Measurements from ENCODE around the gene LRFN3.

LRFN3 gene

DNA sequence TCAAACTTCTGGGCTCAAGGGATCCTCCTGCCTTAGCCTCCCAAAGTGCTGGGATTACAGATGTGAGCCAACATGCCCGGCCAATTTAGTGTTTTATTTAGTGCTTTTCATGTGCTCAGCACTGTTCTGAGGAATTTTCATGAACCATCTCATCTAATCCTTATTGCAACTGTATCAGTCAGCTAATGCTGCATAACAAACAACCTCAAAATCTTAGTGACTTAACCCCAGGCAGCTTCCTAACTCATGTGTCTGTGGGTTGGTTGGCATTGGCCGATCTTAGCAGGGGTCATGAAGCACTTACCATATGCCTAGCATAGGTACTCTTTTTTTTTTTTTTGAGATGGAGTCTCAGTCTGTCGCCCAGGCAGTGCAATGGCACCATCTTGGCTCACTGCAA lies 52.6 kb downstream of the LRFN3 start:
- Histone ChIP-seq H3K4me2 (ENCODE audit: low read depth, low read length, poor library complexity, severe bottlenecking) (no peak overlapping the region), H3K4me1 (ENCODE audit: insufficient read depth, low read length, poor library complexity, severe bottlenecking) (no peaks in the 10 kb centered on the region), H3K36me3 (ENCODE audit: insufficient read depth, low read length) (no peaks in the 10 kb centered on the region), H2AFZ (ENCODE audit: low read length) (no peak overlapping the region), H3K9me3 (ENCODE audit: insufficient read depth, low read depth, low read length) (no peaks in the 10 kb centered on the region), H3K79me2 (ENCODE audit: insufficient read depth, low read length) (no peaks in the 10 kb centered on the region), H3K4me3 (ENCODE audit: low read length, poor library complexity, severe bottlenecking) (no peak overlapping the region), H3K9ac (ENCODE audit: low read depth, low read length, poor library complexity, severe bottlenecking) (no peak overlapping the region), H4K20me1 (ENCODE audit: insufficient read depth, low read length, poor library complexity, severe bottlenecking) (no peaks in the 10 kb centered on the region), H3K27me3 (ENCODE audit: insufficient read depth, low read length, poor library complexity, severe bottlenecking) (peaks cover 13% of the 10 kb centered on the region), H3K9me2 (replicated peaks; ENCODE audit: low read depth, low read length) (no peaks in the 10 kb centered on the region), H3F3A (ENCODE audit: low read depth) (no peaks in the 10 kb centered on the region)
- no peak for TF ChIP-seq EZH2phosphoT487 (IDR thresholded peaks at IDR 0.05; ENCODE audit: borderline replicate concordance)
- TF ChIP-seq, protein P1, sequence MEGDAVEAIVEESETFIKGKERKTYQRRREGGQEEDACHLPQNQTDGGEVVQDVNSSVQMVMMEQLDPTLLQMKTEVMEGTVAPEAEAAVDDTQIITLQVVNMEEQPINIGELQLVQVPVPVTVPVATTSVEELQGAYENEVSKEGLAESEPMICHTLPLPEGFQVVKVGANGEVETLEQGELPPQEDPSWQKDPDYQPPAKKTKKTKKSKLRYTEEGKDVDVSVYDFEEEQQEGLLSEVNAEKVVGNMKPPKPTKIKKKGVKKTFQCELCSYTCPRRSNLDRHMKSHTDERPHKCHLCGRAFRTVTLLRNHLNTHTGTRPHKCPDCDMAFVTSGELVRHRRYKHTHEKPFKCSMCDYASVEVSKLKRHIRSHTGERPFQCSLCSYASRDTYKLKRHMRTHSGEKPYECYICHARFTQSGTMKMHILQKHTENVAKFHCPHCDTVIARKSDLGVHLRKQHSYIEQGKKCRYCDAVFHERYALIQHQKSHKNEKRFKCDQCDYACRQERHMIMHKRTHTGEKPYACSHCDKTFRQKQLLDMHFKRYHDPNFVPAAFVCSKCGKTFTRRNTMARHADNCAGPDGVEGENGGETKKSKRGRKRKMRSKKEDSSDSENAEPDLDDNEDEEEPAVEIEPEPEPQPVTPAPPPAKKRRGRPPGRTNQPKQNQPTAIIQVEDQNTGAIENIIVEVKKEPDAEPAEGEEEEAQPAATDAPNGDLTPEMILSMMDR (conservative IDR thresholded peaks at IDR 0.05; ENCODE audit: low read length): no peak

DNA sequence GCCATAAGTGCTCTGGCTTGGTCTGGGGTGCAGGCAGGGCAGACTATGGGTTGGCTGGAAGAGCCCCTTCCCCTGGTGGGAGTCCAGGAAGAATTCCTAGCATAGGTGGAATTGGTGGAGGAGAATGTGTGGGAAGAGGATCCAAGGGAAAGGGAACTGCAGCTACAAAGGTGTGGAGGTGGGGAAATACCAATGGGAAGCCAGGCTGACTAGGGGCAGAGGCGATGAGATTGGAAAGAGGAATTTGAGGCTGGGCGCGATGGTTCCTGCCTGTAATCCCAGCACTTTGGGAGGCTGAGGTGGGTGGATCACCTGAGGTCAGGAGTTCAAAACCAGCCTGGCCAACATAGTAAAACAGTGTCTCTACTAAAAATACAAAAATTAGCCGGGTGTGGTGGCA lies 54.0 kb downstream of the LRFN3 start:
- H3K27me3 ChIP-seq (ENCODE audit: insufficient read depth, low read length, poor library complexity, severe bottlenecking): peaks cover 13% of the 10 kb centered on the region

DNA sequence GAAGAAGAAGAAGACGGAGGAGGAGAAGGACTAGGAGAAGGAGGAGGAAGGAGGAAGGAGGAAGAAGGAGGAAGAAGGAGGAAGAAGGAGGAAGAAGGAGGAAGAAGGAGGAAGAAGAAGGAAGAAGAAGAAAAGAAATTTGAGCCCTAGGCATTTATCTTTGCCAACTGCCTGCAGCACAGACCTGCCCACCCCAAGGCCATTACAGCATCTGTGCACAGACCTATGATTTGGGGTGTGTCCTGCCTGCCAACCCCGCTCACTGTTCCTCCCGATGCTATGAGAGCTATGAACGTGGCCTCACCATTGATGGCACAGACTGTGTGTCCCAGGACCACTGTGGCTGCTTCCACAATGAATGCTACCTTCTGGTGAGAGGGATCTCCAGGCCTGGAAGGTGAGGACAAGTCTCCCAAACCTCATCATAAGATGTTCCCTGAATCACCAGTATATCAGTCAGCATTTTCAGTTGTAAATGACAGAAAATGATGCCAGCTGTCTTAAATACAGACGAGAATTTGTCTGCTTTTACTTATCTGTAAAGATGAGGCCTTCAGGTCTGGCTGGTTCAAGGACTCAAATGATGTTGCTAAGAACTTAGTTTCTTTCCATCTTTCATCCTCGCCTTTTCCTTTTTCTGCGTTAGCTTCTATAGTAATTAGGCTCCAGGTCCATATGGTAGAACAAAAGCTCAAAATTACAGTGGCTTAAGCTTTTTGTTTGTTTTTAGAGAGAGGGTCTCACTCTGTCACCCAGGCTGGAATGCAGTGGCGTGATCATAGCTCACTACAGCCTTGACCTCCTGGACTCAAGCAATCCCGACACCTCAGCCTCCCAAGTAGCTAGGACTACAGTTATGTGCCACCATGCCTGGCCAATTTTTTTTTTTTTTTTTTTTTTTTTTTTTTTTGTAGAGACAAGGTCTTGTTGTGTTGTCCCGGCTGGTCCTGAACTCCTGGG lies 54.9 kb downstream of the LRFN3 start:
- Histone ChIP-seq H3K9ac (ENCODE audit: low read depth, low read length, poor library complexity, severe bottlenecking) (no peak overlapping the region), H3K4me1 (ENCODE audit: insufficient read depth, low read length, poor library complexity, severe bottlenecking) (peaks cover 11% of the 10 kb centered on the region), H3K79me2 (ENCODE audit: insufficient read depth, low read length) (peaks cover 10% of the 10 kb centered on the region), H3F3A (ENCODE audit: low read depth) (no peaks in the 10 kb centered on the region), H4K20me1 (ENCODE audit: insufficient read depth, low read length, poor library complexity, severe bottlenecking) (peaks cover 5% of the 10 kb centered on the region), H3K9me2 (replicated peaks; ENCODE audit: low read depth, low read length) (no peaks in the 10 kb centered on the region), H3K9me3 (ENCODE audit: insufficient read depth, low read depth, low read length) (no peaks in the 10 kb centered on the region), H3K36me3 (ENCODE audit: insufficient read depth, low read length) (no peaks in the 10 kb centered on the region), H3K4me2 (ENCODE audit: low read depth, low read length, poor library complexity, severe bottlenecking) (no peak overlapping the region), H3K4me3 (ENCODE audit: low read length, poor library complexity, severe bottlenecking) (no peak overlapping the region), H2AFZ (ENCODE audit: low read length) (no peak overlapping the region), H3K27me3 (ENCODE audit: insufficient read depth, low read length, poor library complexity, severe bottlenecking) (peaks cover 11% of the 10 kb centered on the region)
- TF ChIP-seq, protein P1 (conservative IDR thresholded peaks at IDR 0.05; ENCODE audit: low read length): no peak
- no peak for TF ChIP-seq EZH2phosphoT487 (IDR thresholded peaks at IDR 0.05; ENCODE audit: borderline replicate concordance)

More for the DNA sequence above, 54.0 kb downstream of the LRFN3 start:
- no peak overlapping the region for H3K4me2 ChIP-seq (ENCODE audit: low read depth, low read length, poor library complexity, severe bottlenecking)
- no peaks in the 10 kb centered on the region for H3F3A ChIP-seq (ENCODE audit: low read depth)
- no peaks in the 10 kb centered on the region for H3K9me2 ChIP-seq (replicated peaks; ENCODE audit: low read depth, low read length)
- TF ChIP-seq, protein P1 (conservative IDR thresholded peaks at IDR 0.05; ENCODE audit: low read length): no peak
- no peak for TF ChIP-seq EZH2phosphoT487 (IDR thresholded peaks at IDR 0.05; ENCODE audit: borderline replicate concordance)
- H4K20me1 ChIP-seq (ENCODE audit: insufficient read depth, low read length, poor library complexity, severe bottlenecking): no peaks in the 10 kb centered on the region
- no peak overlapping the region for H3K4me3 ChIP-seq (ENCODE audit: low read length, poor library complexity, severe bottlenecking)
- H3K36me3 ChIP-seq (ENCODE audit: insufficient read depth, low read length): no peaks in the 10 kb centered on the region
- H3K9me3 ChIP-seq (ENCODE audit: insufficient read depth, low read depth, low read length): no peaks in the 10 kb centered on the region
- H2AFZ ChIP-seq (ENCODE audit: low read length): no peak overlapping the region
- no peak overlapping the region for H3K9ac ChIP-seq (ENCODE audit: low read depth, low read length, poor library complexity, severe bottlenecking)
- 0 out of 2 replicates have a peak, but pooled peaks cover 2% of the 10 kb centered on the region for H3K79me2 ChIP-seq (ENCODE audit: insufficient read depth, low read length)
- H3K4me1 ChIP-seq (ENCODE audit: insufficient read depth, low read length, poor library complexity, severe bottlenecking): peaks cover 5% of the 10 kb centered on the region
